ENCODE results near the gene ANKDD1A.

Gene ANKDD1A

GRCh38 chr15:64883100-64883581 is 28.6 kb upstream of the ANKDD1A start:
- no peaks in the 10 kb centered on the region for H3K9me3 ChIP-seq (ENCODE audit: control insufficient read depth, insufficient read depth, low read length)
- H3K27me3 ChIP-seq (ENCODE audit: control insufficient read depth, insufficient read depth, low read length): no peaks in the 10 kb centered on the region
- H3K4me3 ChIP-seq (ENCODE audit: low read depth, low read length): no peak overlapping the region
- peaks cover 2% of the 10 kb centered on the region for H3K4me1 ChIP-seq (ENCODE audit: control insufficient read depth, insufficient read depth, low read length)
- H3K9ac ChIP-seq (ENCODE audit: low read depth, low read length): no peak overlapping the region
- no peaks in the 10 kb centered on the region for H3K36me3 ChIP-seq (ENCODE audit: control insufficient read depth, insufficient read depth, low read length)

GRCh38 chr15:64883997-64884511 is 27.6 kb upstream of the ANKDD1A start:
- H3K4me3 ChIP-seq (ENCODE audit: low read depth, low read length): no peak overlapping the region
- H3K9ac ChIP-seq (ENCODE audit: low read depth, low read length): no peak overlapping the region
- no peaks in the 10 kb centered on the region for H3K36me3 ChIP-seq (ENCODE audit: control insufficient read depth, insufficient read depth, low read length)
- no peaks in the 10 kb centered on the region for H3K9me3 ChIP-seq (ENCODE audit: control insufficient read depth, insufficient read depth, low read length)
- H3K27me3 ChIP-seq (ENCODE audit: control insufficient read depth, insufficient read depth, low read length): no peaks in the 10 kb centered on the region
- peaks cover 2% of the 10 kb centered on the region for H3K4me1 ChIP-seq (ENCODE audit: control insufficient read depth, insufficient read depth, low read length)

DNA sequence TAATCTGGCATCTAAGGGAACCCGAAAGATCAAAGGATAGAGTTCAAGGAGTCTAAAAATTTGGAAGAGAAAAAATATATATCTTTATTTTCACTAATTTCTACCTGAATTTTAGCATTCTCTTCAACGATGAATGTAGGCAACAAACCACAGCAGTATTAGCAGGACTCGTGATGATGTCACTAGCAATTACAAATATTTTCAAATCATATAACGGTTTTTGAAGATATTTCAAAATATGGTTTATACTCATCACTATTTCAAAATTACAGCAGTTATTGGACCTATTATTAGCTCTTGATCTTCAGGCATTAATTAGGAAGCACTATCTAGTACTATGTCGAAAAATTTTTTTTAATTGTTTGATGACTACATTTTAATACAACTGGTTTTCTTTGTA is 27.0 kb upstream of the ANKDD1A start:
- Histone ChIP-seq H3K36me3 (ENCODE audit: control insufficient read depth, insufficient read depth, low read length) (no peaks in the 10 kb centered on the region), H3K27me3 (ENCODE audit: control insufficient read depth, insufficient read depth, low read length) (no peaks in the 10 kb centered on the region)

DNA sequence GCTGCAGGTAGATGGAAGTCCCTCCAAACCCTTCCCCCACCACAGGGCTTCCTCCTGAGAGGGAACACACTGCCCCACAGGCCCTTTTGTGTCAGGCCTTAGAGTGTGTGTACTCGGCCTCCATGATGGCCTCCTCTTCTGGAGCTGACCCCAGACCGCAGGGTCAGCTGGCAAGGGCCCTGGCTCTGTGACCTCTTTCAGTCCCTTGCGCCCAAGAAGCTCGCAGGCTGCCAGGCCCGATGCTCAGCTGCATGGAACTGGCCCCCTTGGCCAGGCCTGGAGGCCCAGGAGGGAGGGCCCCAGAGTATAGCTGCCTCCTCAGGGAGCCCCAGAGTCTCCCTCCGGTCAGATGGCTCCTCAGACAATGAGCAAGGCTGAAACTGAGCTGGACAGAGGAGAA is 23.4 kb upstream of the ANKDD1A start:
- Histone ChIP-seq H3K4me3 (ENCODE audit: low read depth, low read length) (no peak overlapping the region), H3K36me3 (ENCODE audit: control insufficient read depth, insufficient read depth, low read length) (no peaks in the 10 kb centered on the region), H3K27me3 (ENCODE audit: control insufficient read depth, insufficient read depth, low read length) (no peaks in the 10 kb centered on the region), H3K4me1 (ENCODE audit: control insufficient read depth, insufficient read depth, low read length) (peaks cover 3% of the 10 kb centered on the region), H3K9me3 (ENCODE audit: control insufficient read depth, insufficient read depth, low read length) (no peaks in the 10 kb centered on the region), H3K9ac (ENCODE audit: low read depth, low read length) (no peak overlapping the region)

More for the DNA sequence above, 27.0 kb upstream of the ANKDD1A start:
- Histone ChIP-seq H3K4me3 (ENCODE audit: low read depth, low read length) (no peak overlapping the region), H3K9ac (ENCODE audit: low read depth, low read length) (no peak overlapping the region), H3K4me1 (ENCODE audit: control insufficient read depth, insufficient read depth, low read length) (peaks cover 2% of the 10 kb centered on the region), H3K9me3 (ENCODE audit: control insufficient read depth, insufficient read depth, low read length) (no peaks in the 10 kb centered on the region)

DNA sequence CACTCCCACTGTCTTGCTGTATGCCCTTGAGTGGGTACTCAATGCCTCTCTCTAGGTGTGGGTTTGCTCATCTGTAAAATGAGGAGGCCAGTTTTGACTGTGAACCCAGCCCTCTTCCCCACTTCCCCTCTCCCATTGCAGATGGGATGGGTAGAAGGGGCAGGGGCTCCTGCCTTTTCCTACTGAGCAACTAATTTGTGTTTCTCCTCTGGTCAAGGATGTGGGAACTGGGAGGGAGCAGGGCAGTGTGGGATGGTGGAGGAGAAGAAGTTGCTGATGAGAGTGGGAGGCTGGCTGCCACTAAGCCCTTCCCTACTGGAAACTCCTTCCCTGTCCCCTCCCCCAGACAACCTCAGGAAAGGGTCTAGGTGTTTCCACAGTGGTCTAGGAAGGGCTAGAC is 20.1 kb upstream of the ANKDD1A start:
- no peaks in the 10 kb centered on the region for H3K9me3 ChIP-seq (ENCODE audit: control insufficient read depth, insufficient read depth, low read length)
- no peaks in the 10 kb centered on the region for H3K27me3 ChIP-seq (ENCODE audit: control insufficient read depth, insufficient read depth, low read length)
- H3K36me3 ChIP-seq (ENCODE audit: control insufficient read depth, insufficient read depth, low read length): no peaks in the 10 kb centered on the region
- peaks cover 16% of the 10 kb centered on the region for H3K4me1 ChIP-seq (ENCODE audit: control insufficient read depth, insufficient read depth, low read length)
- no peak overlapping the region for H3K4me3 ChIP-seq (ENCODE audit: low read depth, low read length)
- H3K9ac ChIP-seq (ENCODE audit: low read depth, low read length): no peak overlapping the region

DNA sequence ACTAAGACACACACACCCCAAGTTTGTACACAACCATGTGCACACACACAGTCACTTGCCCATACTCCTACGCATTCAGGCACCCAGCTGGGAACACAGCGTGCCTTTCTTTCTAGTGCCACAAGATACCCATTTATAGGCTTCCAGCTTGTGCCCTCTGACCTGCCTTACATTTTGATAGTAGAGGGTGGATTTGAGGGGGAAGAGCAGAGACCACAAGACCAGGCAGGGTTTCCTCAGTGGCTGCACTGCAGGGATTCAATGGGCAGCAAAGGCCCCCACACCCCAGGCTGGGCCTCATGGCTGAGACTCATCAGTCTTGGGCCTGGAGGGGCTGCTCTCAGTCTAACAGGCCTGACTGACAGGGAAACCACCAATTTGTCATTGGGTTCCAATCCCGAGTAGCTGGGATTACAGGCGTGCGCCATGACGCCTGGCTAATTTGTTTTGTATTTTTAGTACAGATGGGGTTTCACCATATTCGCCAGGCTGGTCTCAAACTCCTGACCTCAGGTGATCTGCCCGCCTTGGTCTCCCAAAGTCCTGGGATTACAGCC is 18.8 kb upstream of the ANKDD1A start:
- Histone ChIP-seq H3K9ac (ENCODE audit: low read depth, low read length) (no peak overlapping the region), H3K27me3 (ENCODE audit: control insufficient read depth, insufficient read depth, low read length) (no peaks in the 10 kb centered on the region), H3K36me3 (ENCODE audit: control insufficient read depth, insufficient read depth, low read length) (no peaks in the 10 kb centered on the region), H3K4me3 (ENCODE audit: low read depth, low read length) (no peak overlapping the region), H3K4me1 (ENCODE audit: control insufficient read depth, insufficient read depth, low read length) (peaks cover 16% of the 10 kb centered on the region), H3K9me3 (ENCODE audit: control insufficient read depth, insufficient read depth, low read length) (no peaks in the 10 kb centered on the region)

DNA sequence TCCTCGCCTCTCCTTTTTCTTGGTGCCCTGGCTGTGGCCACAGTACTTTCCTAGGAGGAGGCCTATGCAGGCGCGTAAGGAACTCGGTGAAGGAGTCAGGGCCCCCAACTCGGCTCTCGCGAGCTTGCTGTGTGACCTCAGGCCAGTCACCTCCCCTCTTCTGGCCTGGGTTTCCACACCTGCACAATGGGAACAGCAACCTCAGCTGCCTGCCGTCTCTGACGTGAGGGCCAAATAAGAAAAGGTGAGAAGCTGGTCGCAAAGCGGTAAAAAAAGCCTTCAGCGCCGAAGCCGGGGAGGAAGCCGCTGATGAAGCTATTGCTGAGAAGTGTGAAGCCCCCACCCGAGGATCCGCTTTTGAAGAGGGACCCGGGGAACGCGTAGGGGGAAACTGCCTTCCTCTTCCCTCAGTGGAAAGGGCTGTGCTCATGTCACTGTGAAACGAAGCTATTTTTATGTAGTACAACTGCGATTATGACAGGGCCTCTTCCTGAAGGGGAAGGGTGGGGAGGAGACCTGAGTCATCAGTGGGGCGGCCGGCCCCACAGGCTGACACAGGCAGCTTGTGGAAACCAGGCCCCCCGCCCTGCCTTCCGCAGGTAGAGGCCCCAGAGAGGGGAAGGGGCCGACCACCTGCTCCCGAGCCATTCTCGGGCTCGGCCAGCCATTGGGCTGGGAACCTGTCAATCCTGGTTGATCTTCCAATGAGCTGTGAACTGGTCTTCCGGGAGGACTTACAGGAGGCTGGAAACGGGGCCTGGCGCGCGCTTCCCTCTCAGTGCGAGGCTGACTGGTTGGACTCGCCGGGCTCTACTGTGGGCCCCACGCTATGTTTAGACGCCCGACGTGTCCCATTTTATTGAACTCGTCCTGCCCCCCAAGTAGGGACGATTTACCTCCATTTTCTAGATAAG is 18.0 kb upstream of the ANKDD1A start:
- peaks cover 16% of the 10 kb centered on the region for H3K4me1 ChIP-seq (ENCODE audit: control insufficient read depth, insufficient read depth, low read length)
- no peak overlapping the region for H3K9ac ChIP-seq (ENCODE audit: low read depth, low read length)
- H3K27me3 ChIP-seq (ENCODE audit: control insufficient read depth, insufficient read depth, low read length): no peaks in the 10 kb centered on the region
- H3K4me3 ChIP-seq (ENCODE audit: low read depth, low read length): peak overlapping the region; percentile 53
- H3K9me3 ChIP-seq (ENCODE audit: control insufficient read depth, insufficient read depth, low read length): no peaks in the 10 kb centered on the region
- H3K36me3 ChIP-seq (ENCODE audit: control insufficient read depth, insufficient read depth, low read length): no peaks in the 10 kb centered on the region

DNA sequence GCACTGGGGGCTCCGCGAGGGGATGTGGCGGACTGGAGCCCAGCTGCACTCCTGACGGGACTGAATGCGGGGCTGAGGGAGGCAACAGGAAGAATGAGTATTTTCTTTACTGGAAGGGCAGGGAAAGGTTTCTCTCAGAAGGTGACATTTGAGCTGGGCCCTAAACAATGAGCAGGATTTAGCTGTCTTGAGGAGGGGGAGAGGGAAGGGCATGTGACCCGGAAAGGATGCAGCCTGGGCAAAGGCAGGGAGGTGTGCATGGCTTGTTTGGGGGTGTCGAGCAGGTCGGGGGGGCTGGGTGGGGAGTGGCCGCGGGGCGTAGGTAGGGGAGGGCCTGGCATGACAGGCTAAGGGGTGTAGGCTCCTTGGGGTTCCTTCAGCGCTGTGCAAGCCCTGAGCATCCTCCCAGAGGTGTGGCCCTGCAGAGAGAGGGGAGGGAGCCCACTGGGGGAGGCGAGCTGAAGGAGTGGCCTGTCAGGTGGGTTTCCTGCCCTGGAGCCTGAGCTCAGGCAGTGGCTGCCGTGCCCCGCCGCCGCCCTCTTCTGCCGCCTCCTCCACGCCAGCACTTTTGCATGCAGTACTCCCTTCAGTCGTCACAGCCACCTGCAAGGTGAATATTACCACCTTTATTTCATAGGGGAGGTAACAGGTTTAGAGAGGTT is 17.2 kb upstream of the ANKDD1A start:
- Histone ChIP-seq H3K27me3 (ENCODE audit: control insufficient read depth, insufficient read depth, low read length) (no peaks in the 10 kb centered on the region), H3K9ac (ENCODE audit: low read depth, low read length) (no peak overlapping the region), H3K4me3 (ENCODE audit: low read depth, low read length) (peak overlapping the region; percentile 53), H3K36me3 (ENCODE audit: control insufficient read depth, insufficient read depth, low read length) (no peaks in the 10 kb centered on the region), H3K9me3 (ENCODE audit: control insufficient read depth, insufficient read depth, low read length) (no peaks in the 10 kb centered on the region), H3K4me1 (ENCODE audit: control insufficient read depth, insufficient read depth, low read length) (peaks cover 16% of the 10 kb centered on the region)

DNA sequence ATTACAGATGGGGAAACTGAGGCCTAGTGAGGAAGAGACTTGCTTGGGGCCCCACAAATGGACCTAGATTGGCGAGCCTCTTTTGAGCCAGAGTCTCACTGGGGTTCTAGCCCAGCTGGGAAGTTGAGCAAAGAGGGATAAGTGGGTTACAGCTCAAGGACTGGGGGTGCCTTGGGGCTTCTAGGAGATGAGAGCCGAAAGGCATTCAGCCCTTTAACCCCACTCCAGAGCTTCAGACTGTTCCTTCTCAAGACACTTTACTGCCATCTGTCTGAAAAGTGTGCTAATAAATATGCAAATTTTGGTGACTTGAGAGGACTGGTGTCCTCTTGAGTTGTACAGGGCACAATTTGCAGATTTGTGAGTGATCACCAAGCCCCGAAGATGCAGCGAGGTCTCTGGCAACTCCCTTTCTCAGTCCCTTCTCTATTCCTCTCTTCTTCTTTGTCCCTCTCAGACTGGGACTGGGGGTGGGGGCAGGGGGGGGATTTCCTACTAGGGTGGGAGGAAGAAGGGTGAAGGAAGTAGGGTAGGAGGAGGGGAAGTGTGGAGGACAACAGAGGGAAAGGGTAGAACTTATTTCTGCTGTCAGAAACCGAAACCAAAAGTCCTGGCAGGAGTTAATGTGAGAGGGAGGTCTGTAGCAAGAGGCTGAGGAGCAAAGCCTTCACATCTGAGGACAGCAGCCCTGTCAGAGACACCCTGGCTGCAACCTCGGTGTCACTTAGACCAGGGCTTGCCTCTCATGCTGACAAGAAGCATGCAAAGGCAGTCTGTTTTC is 16.2 kb upstream of the ANKDD1A start:
- Histone ChIP-seq H3K9me3 (ENCODE audit: control insufficient read depth, insufficient read depth, low read length) (no peaks in the 10 kb centered on the region), H3K36me3 (ENCODE audit: control insufficient read depth, insufficient read depth, low read length) (no peaks in the 10 kb centered on the region), H3K9ac (ENCODE audit: low read depth, low read length) (no peak overlapping the region), H3K27me3 (ENCODE audit: control insufficient read depth, insufficient read depth, low read length) (no peaks in the 10 kb centered on the region), H3K4me1 (ENCODE audit: control insufficient read depth, insufficient read depth, low read length) (peaks cover 16% of the 10 kb centered on the region), H3K4me3 (ENCODE audit: low read depth, low read length) (peak overlapping the region; percentile 53)

- Histone ChIP-seq H3K4me1 (ENCODE audit: control insufficient read depth, insufficient read depth, low read length) (peaks cover 16% of the 10 kb centered on the region), H3K9me3 (ENCODE audit: control insufficient read depth, insufficient read depth, low read length) (peaks cover 3% of the 10 kb centered on the region), H3K36me3 (ENCODE audit: control insufficient read depth, insufficient read depth, low read length) (no peaks in the 10 kb centered on the region), H3K4me3 (ENCODE audit: low read depth, low read length) (no peak overlapping the region), H3K9ac (ENCODE audit: low read depth, low read length) (no peak overlapping the region), H3K27me3 (ENCODE audit: control insufficient read depth, insufficient read depth, low read length) (no peaks in the 10 kb centered on the region)
Observed at GRCh38 chr15:64896371-64897069, 15.2 kb upstream of the ANKDD1A start.

All from iPS-15b (cell line).